HepG2 (cell line): ENCODE data around the gene SLC6A6. TPM values are rescaled to one million over a fixed set of nuclear protein-coding genes. Genes with fewer than 3 reads are reported as not detected.

Experiments
- HIVEP1 ChIP-seq: sonication (generic); formaldehyde crosslinking; IDR thresholded peaks from 2 replicates; pipeline ENCODE4 v1.4.0; 2020; ENCODE audit warnings: mild to moderate bottlenecking, missing genetic modification reagents
- NONO ChIP-seq, 2 experiments: fragments of 450-650 bp in 1 of 2; sonication (generic) in 1 of 2; formaldehyde crosslinking in 1 of 2; IDR thresholded peaks in 1 of 2; conservative IDR thresholded peaks in 1 of 2; 2 replicates each; pipeline versions ENCODE4 v1.6.1 to v1.8.0; 2017 to 2022; ENCODE audit warnings: mild to moderate bottlenecking in 1 of 2, missing genetic modification reagents in 1 of 2, moderate library complexity in 1 of 2
- RAD51 ChIP-seq: fragments of 450-650 bp; IDR thresholded peaks from 2 replicates; pipeline ENCODE4 v1.6.1; 2016; ENCODE audit warnings: borderline replicate concordance
- SOX6 ChIP-seq, 2 experiments: fragments of 450-650 bp in 1 of 2; sonication (generic) in 1 of 2; formaldehyde crosslinking in 1 of 2; IDR thresholded peaks; 2 replicates each; pipeline versions ENCODE4 v1.4.0 to v1.6.1; 2017 to 2020; ENCODE audit warnings: antibody characterized with exemption in 1 of 2, mild to moderate bottlenecking in 1 of 2, missing genetic modification reagents in 1 of 2
- SRSF9 ChIP-seq: fragments of 200-400 bp; formaldehyde crosslinking; IDR thresholded peaks from 2 replicates; pipeline ENCODE4 v1.6.1; 2018; ENCODE audit warnings: borderline replicate concordance, mild to moderate bottlenecking, low read depth, low read length; ENCODE audit not compliant: insufficient read depth, poor library complexity, severe bottlenecking
- TEAD3 ChIP-seq: optimal IDR thresholded peaks from 2 replicates; pipeline ENCODE3; 2016; ENCODE audit warnings: borderline replicate concordance
- ZBTB38 ChIP-seq: sonication (generic); formaldehyde crosslinking; IDR thresholded peaks from 2 replicates; pipeline ENCODE4 v1.5.1; 2020; ENCODE audit warnings: mild to moderate bottlenecking, missing genetic modification reagents
- ZFX ChIP-seq: sonication (generic); formaldehyde crosslinking; IDR thresholded peaks from 2 replicates; pipeline ENCODE4 v1.4.0; 2020; ENCODE audit warnings: mild to moderate bottlenecking, low read depth, missing genetic modification reagents, moderate library complexity
- ZNF260 ChIP-seq: sonication (generic); formaldehyde crosslinking; IDR thresholded peaks from 2 replicates; pipeline ENCODE4 v1.4.0; 2020; ENCODE audit warnings: missing genetic modification reagents, low read depth, mild to moderate bottlenecking, borderline replicate concordance
- polyA plus RNA-seq, 8 experiments: library from polyadenylated mRNA; depleted of rRNA in 3 of 8; stranded (reverse) in 7 of 8; unstranded in 1 of 8; fragments of >200 nt; fragmentation: Illumina TruSeq in 4 of 8; extraction: Trizol in 4 of 8; gene quantifications; 2 replicates each; pipeline versions ENCODE4 v1.2.1 to v1.2.3, GENCODE V29; 2011 to 2016; ENCODE audit warnings: low read depth in 4 of 8, missing spikeins in 1 of 8, mixed read lengths in 1 of 8; ENCODE audit not compliant: insufficient read depth in 1 of 8
- total RNA-seq, 5 experiments: library from RNA; depleted of rRNA; stranded (reverse); fragments of >200 nt; fragmentation: Illumina TruSeq; extraction: Trizol; gene quantifications; 2 replicates each; pipeline ENCODE4 v1.2.3, GENCODE V29; 2016; ENCODE audit warnings: low read depth in 1 of 5
- TF ChIP-seq, protein P1 (sequence below), 2 experiments: fragments of 450-650 bp in 1 of 2; sonication (generic) in 1 of 2; formaldehyde crosslinking; IDR thresholded peaks; 2 replicates each; pipeline versions ENCODE4 v1.5.0 to v1.8.0; 2020 to 2022; ENCODE audit warnings: mild to moderate bottlenecking in 1 of 2, missing genetic modification reagents in 1 of 2
- TF ChIP-seq, protein P2 (sequence below): IDR thresholded peaks from 2 replicates; pipeline ENCODE4 v1.6.1; 2016; ENCODE audit warnings: mild to moderate bottlenecking
- TF ChIP-seq, protein P3 (sequence below), 2 experiments: sonication (generic) in 1 of 2; formaldehyde crosslinking in 1 of 2; IDR thresholded peaks; 2 replicates each; pipeline versions ENCODE4 v1.4.0 to v1.6.1; 2018 to 2020; ENCODE audit warnings: missing genetic modification reagents in 2 of 2, borderline replicate concordance in 1 of 2, low read depth in 1 of 2, mild to moderate bottlenecking in 1 of 2, missing biosample characterization in 1 of 2
- TF ChIP-seq, protein P4 (sequence below): sonication (generic); formaldehyde crosslinking; IDR thresholded peaks from 2 replicates; pipeline ENCODE4 v1.5.0; 2020; ENCODE audit warnings: mild to moderate bottlenecking, missing genetic modification reagents, borderline replicate concordance
- TF ChIP-seq, protein P5 (sequence below): sonication (generic); formaldehyde crosslinking; IDR thresholded peaks from 2 replicates; pipeline ENCODE4 v1.5.0; 2020; ENCODE audit warnings: missing genetic modification reagents, mild to moderate bottlenecking, borderline replicate concordance
- TF ChIP-seq, protein P6 (sequence below): sonication (generic); formaldehyde crosslinking; IDR thresholded peaks from 2 replicates; pipeline ENCODE4 v1.5.1; 2020; ENCODE audit warnings: mild to moderate bottlenecking, missing genetic modification reagents, moderate library complexity

Gene SLC6A6
- total and polyA plus RNA-seq, 2 of the 13 experiments (the other 11 are each of a cell fraction or from before 2014, with no cell fraction given): 14.1 to 20.7 TPM

DNA sequence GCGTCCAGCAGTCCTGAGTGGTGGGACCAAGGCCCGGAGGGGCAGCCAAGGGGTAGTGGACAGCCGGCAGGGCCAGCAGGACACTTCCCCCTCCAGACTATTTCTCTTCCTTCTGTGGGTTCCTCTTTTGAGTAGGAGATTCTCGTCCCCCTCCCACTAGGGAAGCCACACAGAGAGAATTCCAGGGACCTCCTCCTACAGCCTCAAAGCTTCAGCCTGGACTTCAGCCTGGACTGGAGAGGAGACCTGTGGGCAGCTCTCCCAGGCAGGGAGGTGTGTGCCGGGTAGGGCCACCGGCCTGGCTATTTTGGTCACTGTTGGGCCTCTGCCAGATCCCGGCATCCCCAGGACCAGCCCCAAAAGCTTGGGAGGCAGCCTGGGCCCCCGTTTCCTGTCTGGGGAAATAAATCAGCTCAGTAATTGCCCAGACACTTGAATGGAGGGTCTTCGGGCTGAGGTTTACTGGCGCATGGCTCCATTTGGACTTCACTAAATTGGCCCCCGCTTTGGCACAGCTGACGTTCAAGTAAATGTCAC is 1.3 kb downstream of the SLC6A6 start (continued):
- peak; percentile 39 for TF ChIP-seq TEAD3
- TF ChIP-seq ZFX (CRISPR knock-in tag): peak; percentile 17
- TF ChIP-seq ZBTB38 (CRISPR knock-in tag): no peak
- TF ChIP-seq, protein P1, sequence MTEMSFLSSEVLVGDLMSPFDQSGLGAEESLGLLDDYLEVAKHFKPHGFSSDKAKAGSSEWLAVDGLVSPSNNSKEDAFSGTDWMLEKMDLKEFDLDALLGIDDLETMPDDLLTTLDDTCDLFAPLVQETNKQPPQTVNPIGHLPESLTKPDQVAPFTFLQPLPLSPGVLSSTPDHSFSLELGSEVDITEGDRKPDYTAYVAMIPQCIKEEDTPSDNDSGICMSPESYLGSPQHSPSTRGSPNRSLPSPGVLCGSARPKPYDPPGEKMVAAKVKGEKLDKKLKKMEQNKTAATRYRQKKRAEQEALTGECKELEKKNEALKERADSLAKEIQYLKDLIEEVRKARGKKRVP (CRISPR knock-in tag; IDR thresholded peaks at IDR 0.05): no peak
- TF ChIP-seq RAD51: no peak
- no peak for TF ChIP-seq SOX6 (IDR thresholded peaks at IDR 0.05)
- TF ChIP-seq SOX6 (CRISPR knock-in tag; IDR thresholded peaks at IDR 0.05): 0 out of 2 replicates have a peak, but pooled peaks have one; percentile 8
- TF ChIP-seq, protein P2, sequence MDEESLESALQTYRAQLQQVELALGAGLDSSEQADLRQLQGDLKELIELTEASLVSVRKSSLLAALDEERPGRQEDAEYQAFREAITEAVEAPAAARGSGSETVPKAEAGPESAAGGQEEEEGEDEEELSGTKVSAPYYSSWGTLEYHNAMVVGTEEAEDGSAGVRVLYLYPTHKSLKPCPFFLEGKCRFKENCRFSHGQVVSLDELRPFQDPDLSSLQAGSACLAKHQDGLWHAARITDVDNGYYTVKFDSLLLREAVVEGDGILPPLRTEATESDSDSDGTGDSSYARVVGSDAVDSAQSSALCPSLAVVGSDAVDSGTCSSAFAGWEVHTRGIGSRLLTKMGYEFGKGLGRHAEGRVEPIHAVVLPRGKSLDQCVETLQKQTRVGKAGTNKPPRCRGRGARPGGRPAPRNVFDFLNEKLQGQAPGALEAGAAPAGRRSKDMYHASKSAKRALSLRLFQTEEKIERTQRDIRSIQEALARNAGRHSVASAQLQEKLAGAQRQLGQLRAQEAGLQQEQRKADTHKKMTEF (CRISPR knock-in tag): 0 out of 2 replicates have a peak, but pooled peaks have one; percentile 30
- TF ChIP-seq, protein P3, sequence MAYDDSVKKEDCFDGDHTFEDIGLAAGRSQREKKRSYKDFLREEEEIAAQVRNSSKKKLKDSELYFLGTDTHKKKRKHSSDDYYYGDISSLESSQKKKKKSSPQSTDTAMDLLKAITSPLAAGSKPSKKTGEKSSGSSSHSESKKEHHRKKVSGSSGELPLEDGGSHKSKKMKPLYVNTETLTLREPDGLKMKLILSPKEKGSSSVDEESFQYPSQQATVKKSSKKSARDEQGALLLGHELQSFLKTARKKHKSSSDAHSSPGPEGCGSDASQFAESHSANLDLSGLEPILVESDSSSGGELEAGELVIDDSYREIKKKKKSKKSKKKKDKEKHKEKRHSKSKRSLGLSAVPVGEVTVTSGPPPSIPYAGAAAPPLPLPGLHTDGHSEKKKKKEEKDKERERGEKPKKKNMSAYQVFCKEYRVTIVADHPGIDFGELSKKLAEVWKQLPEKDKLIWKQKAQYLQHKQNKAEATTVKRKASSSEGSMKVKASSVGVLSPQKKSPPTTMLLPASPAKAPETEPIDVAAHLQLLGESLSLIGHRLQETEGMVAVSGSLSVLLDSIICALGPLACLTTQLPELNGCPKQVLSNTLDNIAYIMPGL (CRISPR knock-in tag; IDR thresholded peaks at IDR 0.05; ENCODE audit: borderline replicate concordance in 1 of 2, low read depth in 1 of 2): 0 out of 4 replicates have a peak, but pooled peaks of 1 of the 2 experiments have one; percentile 5
- TF ChIP-seq, protein P4, sequence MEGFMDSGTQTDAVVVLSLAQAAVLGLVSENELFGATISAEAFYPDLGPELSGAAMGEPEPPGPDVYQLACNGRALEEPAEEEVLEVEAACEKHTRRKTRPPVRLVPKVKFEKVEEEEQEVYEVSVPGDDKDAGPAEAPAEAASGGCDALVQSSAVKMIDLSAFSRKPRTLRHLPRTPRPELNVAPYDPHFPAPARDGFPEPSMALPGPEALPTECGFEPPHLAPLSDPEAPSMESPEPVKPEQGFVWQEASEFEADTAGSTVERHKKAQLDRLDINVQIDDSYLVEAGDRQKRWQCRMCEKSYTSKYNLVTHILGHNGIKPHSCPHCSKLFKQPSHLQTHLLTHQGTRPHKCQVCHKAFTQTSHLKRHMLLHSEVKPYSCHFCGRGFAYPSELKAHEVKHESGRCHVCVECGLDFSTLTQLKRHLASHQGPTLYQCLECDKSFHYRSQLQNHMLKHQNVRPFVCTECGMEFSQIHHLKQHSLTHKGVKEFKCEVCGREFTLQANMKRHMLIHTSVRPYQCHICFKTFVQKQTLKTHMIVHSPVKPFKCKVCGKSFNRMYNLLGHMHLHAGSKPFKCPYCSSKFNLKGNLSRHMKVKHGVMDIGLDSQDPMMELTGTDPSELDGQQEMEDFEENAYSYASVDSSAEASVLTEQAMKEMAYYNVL (CRISPR knock-in tag): 0 out of 2 replicates have a peak, but pooled peaks have one; percentile 20
- TF ChIP-seq NONO (IDR thresholded peaks at IDR 0.05): no peak
- no peak for TF ChIP-seq NONO (CRISPR knock-in tag; conservative IDR thresholded peaks at IDR 0.05)
- TF ChIP-seq, protein P5, sequence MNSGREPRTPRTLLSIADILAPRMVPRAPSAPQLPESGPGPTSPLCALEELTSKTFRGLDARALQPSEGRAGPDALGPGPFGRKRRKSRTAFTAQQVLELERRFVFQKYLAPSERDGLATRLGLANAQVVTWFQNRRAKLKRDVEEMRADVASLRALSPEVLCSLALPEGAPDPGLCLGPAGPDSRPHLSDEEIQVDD (CRISPR knock-in tag): no peak
- TF ChIP-seq HIVEP1 (CRISPR knock-in tag): 0 out of 2 replicates have a peak, but pooled peaks have one; percentile 33
- TF ChIP-seq, protein P6, sequence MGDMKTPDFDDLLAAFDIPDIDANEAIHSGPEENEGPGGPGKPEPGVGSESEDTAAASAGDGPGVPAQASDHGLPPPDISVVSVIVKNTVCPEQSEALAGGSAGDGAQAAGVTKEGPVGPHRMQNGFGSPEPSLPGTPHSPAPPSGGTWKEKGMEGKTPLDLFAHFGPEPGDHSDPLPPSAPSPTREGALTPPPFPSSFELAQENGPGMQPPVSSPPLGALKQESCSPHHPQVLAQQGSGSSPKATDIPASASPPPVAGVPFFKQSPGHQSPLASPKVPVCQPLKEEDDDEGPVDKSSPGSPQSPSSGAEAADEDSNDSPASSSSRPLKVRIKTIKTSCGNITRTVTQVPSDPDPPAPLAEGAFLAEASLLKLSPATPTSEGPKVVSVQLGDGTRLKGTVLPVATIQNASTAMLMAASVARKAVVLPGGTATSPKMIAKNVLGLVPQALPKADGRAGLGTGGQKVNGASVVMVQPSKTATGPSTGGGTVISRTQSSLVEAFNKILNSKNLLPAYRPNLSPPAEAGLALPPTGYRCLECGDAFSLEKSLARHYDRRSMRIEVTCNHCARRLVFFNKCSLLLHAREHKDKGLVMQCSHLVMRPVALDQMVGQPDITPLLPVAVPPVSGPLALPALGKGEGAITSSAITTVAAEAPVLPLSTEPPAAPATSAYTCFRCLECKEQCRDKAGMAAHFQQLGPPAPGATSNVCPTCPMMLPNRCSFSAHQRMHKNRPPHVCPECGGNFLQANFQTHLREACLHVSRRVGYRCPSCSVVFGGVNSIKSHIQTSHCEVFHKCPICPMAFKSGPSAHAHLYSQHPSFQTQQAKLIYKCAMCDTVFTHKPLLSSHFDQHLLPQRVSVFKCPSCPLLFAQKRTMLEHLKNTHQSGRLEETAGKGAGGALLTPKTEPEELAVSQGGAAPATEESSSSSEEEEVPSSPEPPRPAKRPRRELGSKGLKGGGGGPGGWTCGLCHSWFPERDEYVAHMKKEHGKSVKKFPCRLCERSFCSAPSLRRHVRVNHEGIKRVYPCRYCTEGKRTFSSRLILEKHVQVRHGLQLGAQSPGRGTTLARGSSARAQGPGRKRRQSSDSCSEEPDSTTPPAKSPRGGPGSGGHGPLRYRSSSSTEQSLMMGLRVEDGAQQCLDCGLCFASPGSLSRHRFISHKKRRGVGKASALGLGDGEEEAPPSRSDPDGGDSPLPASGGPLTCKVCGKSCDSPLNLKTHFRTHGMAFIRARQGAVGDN (CRISPR knock-in tag): 0 out of 2 replicates have a peak, but pooled peaks have one; percentile 4
- TF ChIP-seq SRSF9: no peak
- TF ChIP-seq ZNF260 (CRISPR knock-in tag): no peak
